GM12875 (cell line): ENCODE results near the gene NRXN2.

Experiments
- H3K4me3 ChIP-seq: one replicate; pipeline ENCODE4 v1.5.1; 2011; ENCODE audit warnings: low read depth, low read length, control low read depth
- CTCF ChIP-seq: IDR thresholded peaks from 2 replicates; pipeline ENCODE4 v1.5.1; 2011; ENCODE audit warnings: low read depth, mild to moderate bottlenecking, control low read depth, inconsistent platforms, low read length, moderate library complexity, borderline replicate concordance; ENCODE audit not compliant: insufficient read depth

Gene NRXN2

DNA sequence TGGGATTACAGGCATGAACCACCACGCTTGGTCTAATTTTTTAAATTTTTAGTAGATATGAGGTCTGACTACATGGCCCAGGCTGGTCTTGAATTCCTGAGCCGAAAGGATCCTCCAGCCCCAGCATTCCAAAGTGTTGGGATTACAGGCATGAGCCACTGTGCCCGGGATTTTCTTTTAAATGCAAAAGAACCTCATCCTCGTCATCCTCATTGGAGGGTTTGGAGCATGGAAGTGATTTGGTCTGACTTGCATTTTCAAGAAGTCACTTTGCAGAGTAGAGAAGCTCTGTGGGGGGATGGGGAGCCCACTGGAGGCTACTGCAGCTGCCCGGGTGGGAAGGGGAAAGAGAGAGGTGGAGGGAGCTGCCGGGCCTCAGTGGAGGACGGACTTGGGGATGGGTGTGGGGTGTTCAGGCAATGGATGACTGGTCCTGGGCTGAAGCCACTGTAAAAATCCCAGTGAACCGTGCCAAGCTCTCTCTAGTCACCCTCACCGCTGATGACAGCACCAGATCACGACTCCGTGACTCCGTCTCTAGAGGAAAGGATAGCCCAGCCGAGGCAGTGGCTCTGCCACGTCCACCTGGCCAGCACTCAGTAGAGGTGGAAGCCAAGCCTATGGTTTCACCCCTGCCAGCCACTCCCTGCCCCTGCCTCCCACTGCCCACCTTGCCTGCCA is 164.8 kb downstream of the NRXN2 start:
- no peak for TF ChIP-seq CTCF
- H3K4me3 ChIP-seq, result no peak overlapping the region

DNA sequence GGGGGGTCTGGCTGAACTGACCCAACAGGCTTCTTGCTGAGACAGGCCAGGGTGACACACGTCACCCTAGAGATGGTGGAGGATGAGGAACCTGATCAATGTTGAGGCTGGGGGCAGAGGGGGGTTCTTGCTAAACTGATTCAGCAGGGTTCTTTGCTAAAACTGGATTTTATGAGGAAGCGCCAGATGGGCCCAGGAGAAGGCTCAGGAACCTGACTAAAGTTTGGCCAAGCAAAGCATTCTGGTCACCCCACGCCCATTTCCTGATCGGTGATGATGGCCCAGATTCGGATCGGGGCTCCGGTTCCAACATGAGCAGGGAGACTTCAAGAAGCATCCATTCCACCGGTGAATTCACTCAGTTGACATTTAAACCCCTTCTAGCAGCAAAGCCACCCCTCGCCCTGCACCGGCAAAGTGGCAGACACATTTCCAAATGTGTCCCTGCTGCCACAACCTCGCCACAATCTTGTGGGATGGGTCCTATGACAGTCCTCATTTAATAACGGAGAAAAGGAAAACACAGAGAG is 166.2 kb downstream of the NRXN2 start:
- no peak for TF ChIP-seq CTCF
- no peak overlapping the region for H3K4me3 ChIP-seq
